Endothelial cell of umbilical vein (primary cell): ENCODE data around the gene AP1B1. TPM values are rescaled to one million over a fixed set of nuclear protein-coding genes. Genes with fewer than 3 reads are reported as not detected.

Experiments
- BruUV-seq: library from RNA; stranded (reverse); fragments of 400-500 nt; replicated peaks from 2 replicates; lab custom pipeline; 2021; lab: Mats Ljungman, UMichigan
- CTCF ChIA-PET: fragments of 300-600, 350-600 bp; sonication (Branson Sonifier 250); formaldehyde crosslinking; loops from one replicate; lab custom pipeline; 2021; ENCODE audit warnings: antibody characterized with exemption, inconsistent platforms; lab: Charles Lee
- POLR2A ChIA-PET: fragments of 300-600, 350-600 bp; sonication (Branson Sonifier 250); formaldehyde crosslinking; loops from one replicate; lab custom pipeline; 2021; ENCODE audit warnings: antibody characterized with exemption, inconsistent platforms; lab: Charles Lee
- DNase-seq: peaks from one replicate; pipeline ENCODE4 v3.0.0-alpha.2; 2011; ENCODE audit warnings: low read depth, low spot score
- FAIRE-seq: peaks from 2 replicates; lab custom pipeline; 2011; peaks lifted over from hg19 to GRCh38; lab: Jason Lieb, UNC
- H2AFZ ChIP-seq: 2 replicates; pipeline ENCODE4 v1.6.0; 2012; ENCODE audit warnings: low read depth, low read length, control low read depth, inconsistent platforms
- H3K27ac ChIP-seq: 2 replicates; pipeline ENCODE4 v1.5.1; 2011; ENCODE audit warnings: low read depth, mild to moderate bottlenecking, control low read depth, low read length, moderate library complexity; ENCODE audit not compliant: insufficient read depth
- H3K27me3 ChIP-seq, 2 experiments: 2 replicates each; pipeline versions ENCODE4 v1.6.0 to v1.6.1; 2011; ENCODE audit warnings: low read length in 2 of 2, mixed read lengths in 1 of 2; ENCODE audit not compliant: control insufficient read depth in 2 of 2, insufficient read depth in 2 of 2
- H3K36me3 ChIP-seq, 2 experiments: 2 replicates in 1 of 2; 3 replicates in 1 of 2; pipeline ENCODE4 v1.5.1; 2011; ENCODE audit warnings: low read length in 2 of 2, mild to moderate bottlenecking in 1 of 2, moderate library complexity in 1 of 2; ENCODE audit not compliant: control insufficient read depth in 2 of 2, insufficient read depth in 2 of 2; ENCODE audit errors: extremely low read depth in 1 of 2
- H3K4me1 ChIP-seq: 3 replicates; pipeline ENCODE4 v1.5.1; 2011; ENCODE audit warnings: mild to moderate bottlenecking, low read length; ENCODE audit not compliant: control insufficient read depth, insufficient read depth; ENCODE audit errors: extremely low read depth
- H3K4me2 ChIP-seq: 2 replicates; pipeline ENCODE4 v1.6.1; 2011; ENCODE audit warnings: low read length, control low read depth, mixed read lengths; ENCODE audit not compliant: insufficient read depth
- H3K4me3 ChIP-seq, 3 experiments: fragments of 200-600 bp in 1 of 3; sonication (generic), shearing (Covaris generic) in 1 of 3; replicated peaks in 1 of 3; 2 replicates each; pipeline ENCODE4 v1.5.1; 2011 to 2016; ENCODE audit warnings: control low read depth in 3 of 3, low read length in 3 of 3, mild to moderate bottlenecking in 2 of 3, inconsistent platforms in 1 of 3, low read depth in 1 of 3, moderate library complexity in 1 of 3; ENCODE audit not compliant: insufficient read depth in 1 of 3
- H3K79me2 ChIP-seq: 2 replicates; pipeline ENCODE4 v1.6.0; 2012; ENCODE audit warnings: low read length, inconsistent platforms; ENCODE audit not compliant: control insufficient read depth, insufficient read depth
- H3K9ac ChIP-seq: replicated peaks from 2 replicates; pipeline ENCODE3; 2011; ENCODE audit warnings: low read length, control low read depth; ENCODE audit not compliant: insufficient read depth; ENCODE audit errors: extremely low read depth
- H3K9me1 ChIP-seq: replicated peaks from 3 replicates; pipeline ENCODE4 v1.6.0; 2011; ENCODE audit warnings: mild to moderate bottlenecking, low read length; ENCODE audit not compliant: control insufficient read depth, insufficient read depth; ENCODE audit errors: extremely low read depth
- H3K9me3 ChIP-seq: replicated peaks from 2 replicates; pipeline ENCODE4 v1.5.1; 2012; ENCODE audit warnings: low read length, inconsistent platforms; ENCODE audit not compliant: control insufficient read depth, insufficient read depth
- H4K20me1 ChIP-seq: replicated peaks from 2 replicates; pipeline ENCODE3; 2011; ENCODE audit warnings: mild to moderate bottlenecking, low read length; ENCODE audit not compliant: control insufficient read depth, insufficient read depth; ENCODE audit errors: extremely low read depth
- CTCF ChIP-seq, 2 donors: IDR thresholded peaks; 1 replicate in 1 of 2; 2 replicates in 1 of 2; pipeline ENCODE4 v1.5.1; 2011; ENCODE audit warnings: low read length in 2 of 2, mild to moderate bottlenecking in 2 of 2, moderate library complexity in 2 of 2, control low read depth in 1 of 2, inconsistent platforms in 1 of 2, low read depth in 1 of 2; ENCODE audit not compliant: insufficient read depth in 1 of 2; ENCODE audit errors: extremely low read depth in 1 of 2
- EZH2 ChIP-seq: IDR thresholded peaks from 2 replicates; pipeline ENCODE4 v1.6.1; 2012; ENCODE audit warnings: borderline replicate concordance, low read depth, mild to moderate bottlenecking, moderate library complexity, low read length, inconsistent platforms; ENCODE audit not compliant: severe bottlenecking
- FOS ChIP-seq: IDR thresholded peaks from 2 replicates; pipeline ENCODE4 v1.6.1; 2011; ENCODE audit warnings: mild to moderate bottlenecking, low read length, moderate library complexity, borderline replicate concordance; ENCODE audit not compliant: insufficient read depth
- GATA2 ChIP-seq: IDR thresholded peaks from 2 replicates; pipeline ENCODE4 v1.7.0; 2011; ENCODE audit warnings: low read depth, mild to moderate bottlenecking, moderate library complexity, mixed read lengths, low read length; ENCODE audit not compliant: insufficient read length, insufficient read depth
- JUN ChIP-seq: IDR thresholded peaks from 2 replicates; pipeline ENCODE4 v1.6.1; 2011; ENCODE audit warnings: borderline replicate concordance, low read depth; ENCODE audit not compliant: insufficient read length, insufficient read depth
- MAX ChIP-seq: IDR thresholded peaks from 2 replicates; pipeline ENCODE4 v1.6.1; 2011; ENCODE audit not compliant: insufficient read depth, insufficient read length
- MYC ChIP-seq: IDR thresholded peaks from one replicate; pipeline ENCODE4 v1.6.1; 2011; ENCODE audit warnings: mild to moderate bottlenecking, low read depth, low read length
- POLR2A ChIP-seq: IDR thresholded peaks from 2 replicates; pipeline ENCODE4 v1.6.1; 2012; ENCODE audit warnings: low read depth, mild to moderate bottlenecking, control low read depth, low read length
- POLR2AphosphoS5 ChIP-seq: IDR thresholded peaks from 2 replicates; pipeline ENCODE4 v1.6.1; 2012; ENCODE audit warnings: low read depth, mild to moderate bottlenecking, control low read depth, low read length, moderate library complexity; ENCODE audit not compliant: insufficient read depth
- dilution Hi-C: fragments of 300-500 bp; cut with MboI; formaldehyde crosslinking; loops from one replicate; pipeline ENCODE4 v1.15.0; 2019; ENCODE audit warnings: low sequenced_read_pairs; ENCODE audit not compliant: extremely low pct_ligation_motif_present
- intact Hi-C: fragments of 100-400 bp; cut with micrococcal nuclease; formaldehyde crosslinking; loops from one replicate; pipeline ENCODE4 v1.10.0; 2022
- polyA plus RNA-seq, 4 experiments: library from polyadenylated mRNA; depleted of rRNA in 3 of 4; stranded (reverse) in 3 of 4; unstranded in 1 of 4; fragments of >200 nt; gene quantifications; 2 replicates each; pipeline versions ENCODE4 v1.2.1 to v1.2.3, GENCODE V29; 2011 to 2012; ENCODE audit warnings: missing spikeins in 1 of 4
- total RNA-seq: library from RNA; stranded (reverse); gene quantifications from 2 replicates; pipeline ENCODE4 v1.2.3, GENCODE V29; 2021

The AP1B1 gene
- total and polyA plus RNA-seq, 2 donors (not counting 3 experiments of a cell fraction or from before 2014, with no cell fraction given) = 107 to 131 TPM

- intact Hi-C loops (no loop called here), dilution Hi-C loops (no loop called here)
- TF ChIP-seq EZH2 (no peak), GATA2 (no peak), POLR2A (no peak), MAX (no peak), MYC (no peak), CTCF (IDR thresholded peaks at IDR 0.05; ENCODE audit: extremely low read depth in 1 of 2, insufficient read depth in 1 of 2, low read depth in 1 of 2, low read length in 2 of 2) (no peak), JUN (no peak), FOS (no peak), POLR2AphosphoS5 (no peak)
- Histone ChIP-seq H3K4me2 (no peak overlapping the region), H3K79me2 (no peaks in the 10 kb centered on the region), H3K27me3 (no peaks in the 10 kb centered on the region), H2AFZ (no peak overlapping the region), H3K4me1 (no peaks in the 10 kb centered on the region), H3K36me3 (peaks cover 21 to 75% of the 10 kb centered on the region in 2 experiments), H3K9me1 (no peaks in the 10 kb centered on the region), H3K27ac (no peak overlapping the region), H4K20me1 (no peaks in the 10 kb centered on the region), H3K9me3 (no peaks in the 10 kb centered on the region), H3K4me3 (no peak overlapping the region), H3K9ac (no peak overlapping the region)
- no TSS peak for BruUV-seq
- ChIA-PET CTCF (no interaction called here), POLR2A (no interaction called here)
- no peak for DNase-seq
- no peak for FAIRE-seq
Measured at GRCh38 chr22:29352778-29353177, 35.6 kb downstream of the AP1B1 start.
